Endothelial cell of umbilical vein (primary cell): ENCODE measurements around the gene FXYD3.

Experiments used
- CTCF ChIP-seq, 2 donors: IDR thresholded peaks; 1 replicate in 1 of 2; 2 replicates in 1 of 2; pipeline ENCODE4 v1.5.1; 2011; ENCODE audit warnings: low read length in 2 of 2, mild to moderate bottlenecking in 2 of 2, moderate library complexity in 2 of 2, control low read depth in 1 of 2, inconsistent platforms in 1 of 2, low read depth in 1 of 2; ENCODE audit not compliant: insufficient read depth in 1 of 2; ENCODE audit errors: extremely low read depth in 1 of 2
- EZH2 ChIP-seq: IDR thresholded peaks from 2 replicates; pipeline ENCODE4 v1.6.1; 2012; ENCODE audit warnings: borderline replicate concordance, low read depth, mild to moderate bottlenecking, moderate library complexity, low read length, inconsistent platforms; ENCODE audit not compliant: severe bottlenecking
- POLR2AphosphoS5 ChIP-seq: IDR thresholded peaks from 2 replicates; pipeline ENCODE4 v1.6.1; 2012; ENCODE audit warnings: low read depth, mild to moderate bottlenecking, control low read depth, low read length, moderate library complexity; ENCODE audit not compliant: insufficient read depth

- TF ChIP-seq POLR2AphosphoS5 (peak; percentile 89), CTCF (IDR thresholded peaks at IDR 0.05; ENCODE audit: extremely low read depth in 1 of 2, insufficient read depth in 1 of 2, low read depth in 1 of 2, low read length in 2 of 2) (no peak), EZH2 (no peak)
Observed at GRCh38 chr19:35154525-35155406, 39.1 kb downstream of the FXYD3 start, which contains the start of gene FXYD5.
